Measurements from ENCODE around the gene BCR.

DNA sequence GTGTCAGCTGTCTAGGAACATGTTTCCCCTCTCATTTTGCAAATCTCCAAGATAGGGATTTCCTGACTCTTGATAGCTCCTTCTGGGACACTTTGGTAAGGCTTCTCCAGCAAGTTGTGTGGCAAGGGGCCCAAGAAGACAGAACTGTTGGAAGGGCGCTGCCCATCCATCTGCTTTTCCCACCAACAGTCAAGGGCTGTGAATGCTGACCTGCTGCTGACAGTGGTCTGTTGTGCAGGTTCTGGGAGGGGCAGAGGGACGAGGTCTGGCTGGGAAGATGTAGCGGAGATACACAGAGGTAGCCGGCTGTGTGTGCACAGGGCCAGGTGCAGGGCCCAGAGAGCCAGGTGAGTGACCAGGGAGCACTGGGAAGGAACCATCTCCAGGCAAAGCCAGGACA, 12.2 kb downstream of the BCR start:
- TF ChIP-seq POLR2A (IDR thresholded peaks at IDR 0.05; ENCODE audit: low read depth, low read length) (no peak), POLR2AphosphoS5 (IDR thresholded peaks at IDR 0.05; ENCODE audit: low read depth, low read length) (no peak)

Measured in GM12892 (cell line).